GM19372 (cell line): ENCODE measurements around the gene SELP.

Experiments used
- ATAC-seq: cut with Tn5 transposase; IDR thresholded peaks from one replicate; pipeline ENCODE4 v1.9.1; 2021; ENCODE audit warnings: mild to moderate bottlenecking, low read depth, moderate library complexity; ENCODE audit not compliant: unreplicated experiment

Gene SELP

GRCh38 chr1:169623132-169623926 is 6.6 kb downstream of the SELP start:
- no peak for ATAC-seq

- no peak for ATAC-seq
Observed at GRCh38 chr1:169620565-169620964, 9.4 kb downstream of the SELP start.

- ATAC-seq, result no peak
Observed at GRCh38 chr1:169618367-169618766, 11.6 kb downstream of the SELP start.

GRCh38 chr1:169615803-169616202 is 14.1 kb downstream of the SELP start:
- ATAC-seq, result no peak

GRCh38 chr1:169610858-169611257 is 19.1 kb downstream of the SELP start:
- ATAC-seq, result no peak

- ATAC-seq, result no peak
Observed at GRCh38 chr1:169610108-169610507, 19.8 kb downstream of the SELP start.

GRCh38 chr1:169608226-169608625 is 21.7 kb downstream of the SELP start:
- no peak for ATAC-seq

GRCh38 chr1:169604781-169605560 is 25.0 kb downstream of the SELP start:
- ATAC-seq, result no peak

GRCh38 chr1:169601096-169601881 is 28.6 kb downstream of the SELP start:
- no peak for ATAC-seq

GRCh38 chr1:169595764-169596711 is 33.9 kb downstream of the SELP start:
- no peak for ATAC-seq

- no peak for ATAC-seq
Observed at GRCh38 chr1:169594391-169594790, 35.5 kb downstream of the SELP start.

GRCh38 chr1:169590932-169591331 is 39.0 kb downstream of the SELP start:
- ATAC-seq, result no peak

- ATAC-seq, result no peak
Observed at GRCh38 chr1:169588785-169589485, 41.0 kb downstream of the SELP start.

- no peak for ATAC-seq
Observed at GRCh38 chr1:169588112-169588511, 41.8 kb downstream of the SELP start.

GRCh38 chr1:169586395-169587255 is 43.3 kb downstream of the SELP start, which contains the start of gene F5:
TSS of gene F5 (minus strand) at chr1:169586481. CDS start at chr1:169586386, 95 bp downstream.
- peak; percentile 96 for ATAC-seq

GRCh38 chr1:169586067-169586394 is 43.9 kb downstream of the SELP start:
- ATAC-seq, result peak; percentile 35

- no peak for ATAC-seq
Observed at GRCh38 chr1:169585181-169585580, 44.7 kb downstream of the SELP start.

GRCh38 chr1:169584483-169585144 is 45.3 kb downstream of the SELP start:
- no peak for ATAC-seq
